GM23338 (cell line): Measurements from ENCODE around the gene SLC12A7. TPM values are rescaled to one million over a fixed set of nuclear protein-coding genes. Genes with fewer than 3 reads are reported as not detected.

Source experiments
- ATAC-seq: fragments of 200-7000 bp; cut with Tn5 transposase; 3 replicates; pipeline ENCODE4 v1.9.1; 2020
- DNase-seq: peaks from one replicate; pipeline ENCODE4 v3.0.0-alpha.2; 2015; ENCODE audit warnings: low spot score
- H2AFZ ChIP-seq: fragments of 200-600 bp; sonication (generic); 2 replicates; pipeline ENCODE4 v1.8.0; 2016; ENCODE audit warnings: antibody characterized with exemption, mild to moderate bottlenecking, moderate library complexity
- H3F3A ChIP-seq: fragments of 200-600 bp; sonication (generic); replicated peaks from 2 replicates; pipeline ENCODE4 v1.8.0; 2017; ENCODE audit warnings: antibody characterized with exemption, mixed run types, low read depth
- H3K27ac ChIP-seq: fragments of 200-600 bp; sonication (generic); 2 replicates; pipeline ENCODE4 v1.6.1; 2016; ENCODE audit warnings: low read depth
- H3K27me3 ChIP-seq: fragments of 200-600 bp; sonication (generic); 2 replicates; pipeline ENCODE4 v1.8.0; 2016; ENCODE audit warnings: mild to moderate bottlenecking, mixed run types, moderate library complexity; ENCODE audit not compliant: insufficient read depth
- H3K36me3 ChIP-seq: fragments of 200-600 bp; sonication (generic); 2 replicates; pipeline ENCODE4 v1.8.0; 2016; ENCODE audit warnings: mild to moderate bottlenecking; ENCODE audit not compliant: insufficient read depth
- H3K4me1 ChIP-seq: fragments of 200-600 bp; sonication (generic); 2 replicates; pipeline ENCODE4 v1.8.0; 2016; ENCODE audit warnings: mild to moderate bottlenecking, moderate library complexity; ENCODE audit not compliant: insufficient read depth
- H3K4me2 ChIP-seq: fragments of 200-600 bp; sonication (generic); 2 replicates; pipeline ENCODE4 v1.7.1; 2017; ENCODE audit warnings: mixed run types
- H3K4me3 ChIP-seq: fragments of 200-600 bp; sonication (generic); 2 replicates; pipeline ENCODE4 v1.6.1; 2016; ENCODE audit warnings: mixed run types
- H3K79me2 ChIP-seq: fragments of 200-600 bp; sonication (generic); replicated peaks from 2 replicates; pipeline ENCODE4 v1.8.0; 2017; ENCODE audit warnings: mild to moderate bottlenecking; ENCODE audit not compliant: insufficient read depth
- H3K9me2 ChIP-seq: fragments of 200-600 bp; sonication (generic); 2 replicates; pipeline ENCODE4 v1.8.0; 2017; ENCODE audit not compliant: insufficient read depth
- H4K20me1 ChIP-seq: fragments of 200-600 bp; sonication (generic); replicated peaks from 2 replicates; pipeline ENCODE4 v1.8.0; 2017; ENCODE audit warnings: mild to moderate bottlenecking; ENCODE audit not compliant: insufficient read depth
- H3K27ac Mint-ChIP-seq: 2 replicates; pipeline ENCODE4 v1.8.0; 2020; ENCODE audit warnings: inconsistent platforms, mild to moderate bottlenecking, moderate library complexity, mixed read lengths
- H3K27me3 Mint-ChIP-seq: 3 replicates; pipeline ENCODE4 v1.8.0; 2022; ENCODE audit warnings: low read depth, mild to moderate bottlenecking, moderate library complexity, mixed read lengths, inconsistent platforms; ENCODE audit not compliant: insufficient read depth, poor library complexity
- H3K36me3 Mint-ChIP-seq: 3 replicates; pipeline ENCODE4 v1.8.0; 2021; ENCODE audit warnings: low read depth, mild to moderate bottlenecking, inconsistent platforms, moderate library complexity, mixed read lengths
- H3K4me1 Mint-ChIP-seq: 3 replicates; pipeline ENCODE4 v1.8.0; 2020; ENCODE audit warnings: mild to moderate bottlenecking, inconsistent platforms, mixed read lengths
- H3K4me3 Mint-ChIP-seq: 3 replicates; pipeline ENCODE4 v1.8.0; 2021; ENCODE audit warnings: moderate library complexity, mild to moderate bottlenecking, inconsistent platforms, mixed read lengths
- H3K9me3 Mint-ChIP-seq: 3 replicates; pipeline ENCODE4 v1.8.0; 2020; ENCODE audit warnings: moderate library complexity, mild to moderate bottlenecking, inconsistent platforms, mixed read lengths
- CREB1 ChIP-seq: fragments of 250-450 bp; sonication (Bioruptor Pico); IDR thresholded peaks from 2 replicates; pipeline ENCODE4 v1.5.0; 2020; ENCODE audit warnings: low read depth, mild to moderate bottlenecking, moderate library complexity
- CTCF ChIP-seq, 2 experiments: fragments of 200-600 bp in 1 of 2; sonication (generic) in 1 of 2; conservative IDR thresholded peaks; 2 replicates each; pipeline versions ENCODE4 v1.5.1 to v1.6.1; 2016 to 2017; ENCODE audit warnings: antibody characterized with exemption in 2 of 2, low read depth in 2 of 2, mild to moderate bottlenecking in 2 of 2, moderate library complexity in 1 of 2
- ETS1 ChIP-seq: IDR thresholded peaks from 2 replicates; pipeline ENCODE4 v1.6.1; 2016; ENCODE audit warnings: antibody characterized with exemption
- EZH2 ChIP-seq: fragments of 200-600 bp; sonication (generic); IDR thresholded peaks from one replicate; pipeline ENCODE4 v1.8.0; 2017; ENCODE audit warnings: antibody characterized with exemption, mild to moderate bottlenecking, low read depth; ENCODE audit not compliant: unreplicated experiment
- EZH2phosphoT487 ChIP-seq: fragments of 200-600 bp; sonication (generic); IDR thresholded peaks from one replicate; pipeline ENCODE4 v1.8.1; 2018; ENCODE audit warnings: antibody characterized with exemption; ENCODE audit not compliant: unreplicated experiment
- JUNB ChIP-seq: IDR thresholded peaks from one replicate; pipeline ENCODE4 v1.6.1; 2016; ENCODE audit warnings: antibody characterized with exemption; ENCODE audit not compliant: unreplicated experiment
- NANOG ChIP-seq: IDR thresholded peaks from 2 replicates; pipeline ENCODE4 v1.6.1; 2016; ENCODE audit warnings: antibody characterized with exemption, borderline replicate concordance
- POLR2AphosphoS5 ChIP-seq: IDR thresholded peaks from 2 replicates; pipeline ENCODE4 v1.6.1; 2016; ENCODE audit warnings: antibody characterized with exemption, low read depth
- STAT1 ChIP-seq: IDR thresholded peaks from one replicate; pipeline ENCODE4 v1.6.1; 2016; ENCODE audit warnings: antibody characterized with exemption; ENCODE audit not compliant: unreplicated experiment
- ZNF114 ChIP-seq: fragments of 250-450 bp; sonication (Bioruptor Pico); IDR thresholded peaks from 2 replicates; pipeline ENCODE4 v1.5.0; 2020; ENCODE audit warnings: mild to moderate bottlenecking, moderate library complexity
- ZNF331 ChIP-seq: fragments of 250-450 bp; sonication (Bioruptor Pico); IDR thresholded peaks from 2 replicates; pipeline ENCODE4 v1.5.0; 2020; ENCODE audit warnings: low read depth, mild to moderate bottlenecking, moderate library complexity
- polyA plus RNA-seq: library from polyadenylated mRNA; unstranded; fragments of >200 nt; fragmentation: Nextera tagmentation; extraction: Ambion mirVana; gene quantifications from 2 replicates; pipeline ENCODE4 v1.2.1, GENCODE V29; 2016
- total RNA-seq: library from RNA; depleted of rRNA; stranded (reverse); fragments of >200 nt; shearing (Covaris generic); gene quantifications from 2 replicates; pipeline ENCODE4 v1.2.3, GENCODE V29; 2014
- TF ChIP-seq, protein P1 (sequence below): fragments of 250-450 bp; sonication (Bioruptor Pico); IDR thresholded peaks from 2 replicates; pipeline ENCODE4 v1.5.0; 2020; ENCODE audit warnings: mild to moderate bottlenecking, moderate library complexity
- TF ChIP-seq, protein P2 (sequence below): IDR thresholded peaks from one replicate; pipeline ENCODE4 v1.6.1; 2018; ENCODE audit warnings: antibody characterized with exemption; ENCODE audit not compliant: unreplicated experiment

SLC12A7 gene
- total and polyA plus RNA-seq, 2 experiments from 2014 or later: 7.4 to 32.2 TPM

DNA sequence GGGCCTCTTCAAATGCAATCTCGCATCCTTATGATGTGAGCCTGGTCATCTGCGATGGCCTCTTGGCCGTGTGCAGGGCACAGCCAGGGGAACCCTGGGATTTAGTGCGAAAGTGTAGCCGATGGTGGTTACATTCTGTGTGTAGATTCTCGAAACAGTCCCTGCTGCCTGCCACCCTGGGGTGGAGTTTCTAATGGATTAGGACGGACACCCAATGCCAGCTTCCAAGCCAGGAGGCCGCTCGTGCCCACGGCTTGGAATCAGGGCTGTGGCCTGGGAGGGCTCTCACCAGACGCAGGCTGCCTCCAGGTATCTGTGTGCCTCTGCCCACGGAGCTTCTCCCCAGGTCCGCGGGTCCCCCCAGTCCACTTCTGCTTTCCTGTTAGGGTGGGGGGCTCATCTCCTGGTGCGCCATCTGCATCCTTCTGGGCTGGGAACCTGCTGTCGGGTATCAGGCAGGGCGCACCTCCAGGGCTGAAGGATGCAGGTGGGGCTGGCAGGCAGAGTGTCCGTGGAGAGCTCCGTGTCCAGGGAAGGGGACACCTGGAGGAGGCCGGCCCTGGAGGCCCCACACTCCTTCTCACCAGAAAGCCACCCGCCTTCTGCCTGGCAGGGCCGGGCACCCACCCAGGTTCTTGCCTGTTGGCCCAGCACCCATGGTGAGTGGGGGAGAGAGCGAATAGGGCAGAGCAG, 3.4 kb upstream of the SLC12A7 start:
- no peaks in the 10 kb centered on the region for H3K36me3 ChIP-seq

More for the DNA sequence above, 3.4 kb upstream of the SLC12A7 start:
- no peak overlapping the region for H3K4me3 ChIP-seq
- H3K27ac ChIP-seq: no peak overlapping the region
- Mint-ChIP-seq H3K27ac (no peak overlapping the region), H3K27me3 (peaks cover 6% of the 10 kb centered on the region), H3K4me1 (peaks cover 11% of the 10 kb centered on the region), H3K4me3 (no peak overlapping the region), H3K9me3 (no peaks in the 10 kb centered on the region), H3K36me3 (no peaks in the 10 kb centered on the region)
- ATAC-seq: no peak
- H3K4me2 ChIP-seq: no peak overlapping the region
- H2AFZ ChIP-seq: no peak overlapping the region
- TF ChIP-seq POLR2AphosphoS5 (no peak), ZNF331 (CRISPR knock-in tag) (no peak), CREB1 (CRISPR knock-in tag) (no peak), ZNF114 (no peak), JUNB (no peak), CTCF (conservative IDR thresholded peaks at IDR 0.05; ENCODE audit: low read depth in 2 of 2) (no peak), EZH2 (no peak), ETS1 (no peak), EZH2phosphoT487 (no peak), NANOG (no peak), STAT1 (no peak)
- TF ChIP-seq, protein P1, sequence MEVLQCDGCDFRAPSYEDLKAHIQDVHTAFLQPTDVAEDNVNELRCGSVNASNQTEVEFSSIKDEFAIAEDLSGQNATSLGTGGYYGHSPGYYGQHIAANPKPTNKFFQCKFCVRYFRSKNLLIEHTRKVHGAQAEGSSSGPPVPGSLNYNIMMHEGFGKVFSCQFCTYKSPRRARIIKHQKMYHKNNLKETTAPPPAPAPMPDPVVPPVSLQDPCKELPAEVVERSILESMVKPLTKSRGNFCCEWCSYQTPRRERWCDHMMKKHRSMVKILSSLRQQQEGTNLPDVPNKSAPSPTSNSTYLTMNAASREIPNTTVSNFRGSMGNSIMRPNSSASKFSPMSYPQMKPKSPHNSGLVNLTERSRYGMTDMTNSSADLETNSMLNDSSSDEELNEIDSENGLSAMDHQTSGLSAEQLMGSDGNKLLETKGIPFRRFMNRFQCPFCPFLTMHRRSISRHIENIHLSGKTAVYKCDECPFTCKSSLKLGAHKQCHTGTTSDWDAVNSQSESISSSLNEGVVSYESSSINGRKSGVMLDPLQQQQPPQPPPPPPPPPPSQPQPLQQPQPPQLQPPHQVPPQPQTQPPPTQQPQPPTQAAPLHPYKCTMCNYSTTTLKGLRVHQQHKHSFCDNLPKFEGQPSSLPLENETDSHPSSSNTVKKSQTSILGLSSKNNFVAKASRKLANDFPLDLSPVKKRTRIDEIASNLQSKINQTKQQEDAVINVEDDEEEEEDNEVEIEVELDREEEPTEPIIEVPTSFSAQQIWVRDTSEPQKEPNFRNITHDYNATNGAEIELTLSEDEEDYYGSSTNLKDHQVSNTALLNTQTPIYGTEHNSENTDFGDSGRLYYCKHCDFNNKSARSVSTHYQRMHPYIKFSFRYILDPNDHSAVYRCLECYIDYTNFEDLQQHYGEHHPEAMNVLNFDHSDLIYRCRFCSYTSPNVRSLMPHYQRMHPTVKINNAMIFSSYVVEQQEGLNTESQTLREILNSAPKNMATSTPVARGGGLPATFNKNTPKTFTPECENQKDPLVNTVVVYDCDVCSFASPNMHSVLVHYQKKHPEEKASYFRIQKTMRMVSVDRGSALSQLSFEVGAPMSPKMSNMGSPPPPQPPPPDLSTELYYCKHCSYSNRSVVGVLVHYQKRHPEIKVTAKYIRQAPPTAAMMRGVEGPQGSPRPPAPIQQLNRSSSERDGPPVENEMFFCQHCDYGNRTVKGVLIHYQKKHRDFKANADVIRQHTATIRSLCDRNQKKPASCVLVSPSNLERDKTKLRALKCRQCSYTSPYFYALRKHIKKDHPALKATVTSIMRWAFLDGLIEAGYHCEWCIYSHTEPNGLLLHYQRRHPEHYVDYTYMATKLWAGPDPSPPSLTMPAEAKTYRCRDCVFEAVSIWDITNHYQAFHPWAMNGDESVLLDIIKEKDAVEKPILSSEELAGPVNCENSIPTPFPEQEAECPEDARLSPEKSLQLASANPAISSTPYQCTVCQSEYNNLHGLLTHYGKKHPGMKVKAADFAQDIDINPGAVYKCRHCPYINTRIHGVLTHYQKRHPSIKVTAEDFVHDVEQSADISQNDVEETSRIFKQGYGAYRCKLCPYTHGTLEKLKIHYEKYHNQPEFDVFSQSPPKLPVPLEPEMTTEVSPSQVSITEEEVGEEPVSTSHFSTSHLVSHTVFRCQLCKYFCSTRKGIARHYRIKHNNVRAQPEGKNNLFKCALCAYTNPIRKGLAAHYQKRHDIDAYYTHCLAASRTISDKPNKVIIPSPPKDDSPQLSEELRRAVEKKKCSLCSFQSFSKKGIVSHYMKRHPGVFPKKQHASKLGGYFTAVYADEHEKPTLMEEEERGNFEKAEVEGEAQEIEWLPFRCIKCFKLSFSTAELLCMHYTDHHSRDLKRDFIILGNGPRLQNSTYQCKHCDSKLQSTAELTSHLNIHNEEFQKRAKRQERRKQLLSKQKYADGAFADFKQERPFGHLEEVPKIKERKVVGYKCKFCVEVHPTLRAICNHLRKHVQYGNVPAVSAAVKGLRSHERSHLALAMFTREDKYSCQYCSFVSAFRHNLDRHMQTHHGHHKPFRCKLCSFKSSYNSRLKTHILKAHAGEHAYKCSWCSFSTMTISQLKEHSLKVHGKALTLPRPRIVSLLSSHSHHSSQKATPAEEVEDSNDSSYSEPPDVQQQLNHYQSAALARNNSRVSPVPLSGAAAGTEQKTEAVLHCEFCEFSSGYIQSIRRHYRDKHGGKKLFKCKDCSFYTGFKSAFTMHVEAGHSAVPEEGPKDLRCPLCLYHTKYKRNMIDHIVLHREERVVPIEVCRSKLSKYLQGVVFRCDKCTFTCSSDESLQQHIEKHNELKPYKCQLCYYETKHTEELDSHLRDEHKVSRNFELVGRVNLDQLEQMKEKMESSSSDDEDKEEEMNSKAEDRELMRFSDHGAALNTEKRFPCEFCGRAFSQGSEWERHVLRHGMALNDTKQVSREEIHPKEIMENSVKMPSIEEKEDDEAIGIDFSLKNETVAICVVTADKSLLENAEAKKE: no peak
- TF ChIP-seq, protein P2, sequence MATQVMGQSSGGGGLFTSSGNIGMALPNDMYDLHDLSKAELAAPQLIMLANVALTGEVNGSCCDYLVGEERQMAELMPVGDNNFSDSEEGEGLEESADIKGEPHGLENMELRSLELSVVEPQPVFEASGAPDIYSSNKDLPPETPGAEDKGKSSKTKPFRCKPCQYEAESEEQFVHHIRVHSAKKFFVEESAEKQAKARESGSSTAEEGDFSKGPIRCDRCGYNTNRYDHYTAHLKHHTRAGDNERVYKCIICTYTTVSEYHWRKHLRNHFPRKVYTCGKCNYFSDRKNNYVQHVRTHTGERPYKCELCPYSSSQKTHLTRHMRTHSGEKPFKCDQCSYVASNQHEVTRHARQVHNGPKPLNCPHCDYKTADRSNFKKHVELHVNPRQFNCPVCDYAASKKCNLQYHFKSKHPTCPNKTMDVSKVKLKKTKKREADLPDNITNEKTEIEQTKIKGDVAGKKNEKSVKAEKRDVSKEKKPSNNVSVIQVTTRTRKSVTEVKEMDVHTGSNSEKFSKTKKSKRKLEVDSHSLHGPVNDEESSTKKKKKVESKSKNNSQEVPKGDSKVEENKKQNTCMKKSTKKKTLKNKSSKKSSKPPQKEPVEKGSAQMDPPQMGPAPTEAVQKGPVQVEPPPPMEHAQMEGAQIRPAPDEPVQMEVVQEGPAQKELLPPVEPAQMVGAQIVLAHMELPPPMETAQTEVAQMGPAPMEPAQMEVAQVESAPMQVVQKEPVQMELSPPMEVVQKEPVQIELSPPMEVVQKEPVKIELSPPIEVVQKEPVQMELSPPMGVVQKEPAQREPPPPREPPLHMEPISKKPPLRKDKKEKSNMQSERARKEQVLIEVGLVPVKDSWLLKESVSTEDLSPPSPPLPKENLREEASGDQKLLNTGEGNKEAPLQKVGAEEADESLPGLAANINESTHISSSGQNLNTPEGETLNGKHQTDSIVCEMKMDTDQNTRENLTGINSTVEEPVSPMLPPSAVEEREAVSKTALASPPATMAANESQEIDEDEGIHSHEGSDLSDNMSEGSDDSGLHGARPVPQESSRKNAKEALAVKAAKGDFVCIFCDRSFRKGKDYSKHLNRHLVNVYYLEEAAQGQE: no peak
- peaks cover 3% of the 10 kb centered on the region; the same call in 1 of the 2 replicates for H3K4me1 ChIP-seq
- 0 out of 2 replicates have a peak, but pooled peaks cover 4% of the 10 kb centered on the region for H3F3A ChIP-seq
- H4K20me1 ChIP-seq: no peaks in the 10 kb centered on the region
- H3K79me2 ChIP-seq: peaks cover 12% of the 10 kb centered on the region
- no peak for DNase-seq
- H3K9me2 ChIP-seq: no peaks in the 10 kb centered on the region
- H3K27me3 ChIP-seq: no peaks in the 10 kb centered on the region
